MCF 10A (cell line): ENCODE measurements around the gene PAK6. TPM values are rescaled to one million over a fixed set of nuclear protein-coding genes. Genes with fewer than 3 reads are reported as not detected.

Experiments used
- BruUV-seq: library from RNA; stranded (reverse); fragments of 400-500 nt; replicated peaks from 2 replicates; lab custom pipeline; 2021; lab: Mats Ljungman, UMichigan
- CTCF ChIA-PET: fragments of 300-600 bp; sonication (Branson Sonifier 250); formaldehyde crosslinking; extraction: SDS; loops from one replicate; lab custom pipeline; 2021; ENCODE audit warnings: antibody characterized with exemption, inconsistent platforms; lab: Yijun Ruan, JAX
- POLR2A ChIA-PET: fragments of 300-600, 350-650 bp; sonication (Branson Sonifier 250); formaldehyde crosslinking; extraction: SDS; loops from one replicate; lab custom pipeline; 2020; ENCODE audit warnings: antibody characterized with exemption, inconsistent platforms; lab: Yijun Ruan, JAX
- DNase-seq: peaks from one replicate; pipeline ENCODE4 v3.0.0-alpha.2; 2018; ENCODE audit not compliant: unreplicated experiment
- H3K27ac Mint-ChIP-seq: one replicate; pipeline ENCODE4 v1.8.0; 2022; ENCODE audit warnings: mild to moderate bottlenecking, low read depth, mixed read lengths; ENCODE audit not compliant: unreplicated experiment
- H3K27me3 Mint-ChIP-seq: one replicate; pipeline ENCODE4 v1.8.0; 2022; ENCODE audit warnings: mixed read lengths; ENCODE audit not compliant: insufficient read depth, unreplicated experiment
- H3K36me3 Mint-ChIP-seq: one replicate; pipeline ENCODE4 v1.8.0; 2022; ENCODE audit warnings: mild to moderate bottlenecking, moderate library complexity, mixed read lengths; ENCODE audit not compliant: insufficient read depth, unreplicated experiment
- H3K4me1 Mint-ChIP-seq: one replicate; pipeline ENCODE4 v1.8.0; 2022; ENCODE audit warnings: mixed read lengths; ENCODE audit not compliant: insufficient read depth, unreplicated experiment
- H3K4me3 Mint-ChIP-seq: one replicate; pipeline ENCODE4 v1.8.0; 2022; ENCODE audit warnings: mild to moderate bottlenecking, moderate library complexity, mixed read lengths; ENCODE audit not compliant: unreplicated experiment
- H3K9me3 Mint-ChIP-seq: one replicate; pipeline ENCODE4 v1.8.0; 2022; ENCODE audit warnings: mixed read lengths; ENCODE audit not compliant: unreplicated experiment
- intact Hi-C: fragments of 100-400 bp; cut with micrococcal nuclease; formaldehyde crosslinking; loops from 2 replicates; pipeline ENCODE4 v1.14.1; 2022
- total RNA-seq: library from RNA; stranded (reverse); gene quantifications from 2 replicates; pipeline ENCODE4 v1.2.3, GENCODE V29; 2022
- TF ChIP-seq, protein P1 (sequence below): fragments of 200-600 bp; IDR thresholded peaks from one replicate; pipeline ENCODE4 v1.8.0; 2022; ENCODE audit warnings: antibody characterized with exemption, mild to moderate bottlenecking; ENCODE audit not compliant: unreplicated experiment

PAK6 gene
- total RNA-seq, 1 experiment from 2014 or later: 9.3 TPM

GRCh38 chr15:40307421-40308211 lies 68.8 kb downstream of the PAK6 start, which contains the start of gene PLCB2:
Gene PLCB2 (minus strand): TSS chr15:40307935. CDS start chr15:40307672, 263 bp downstream.
- TF ChIP-seq, protein P1, sequence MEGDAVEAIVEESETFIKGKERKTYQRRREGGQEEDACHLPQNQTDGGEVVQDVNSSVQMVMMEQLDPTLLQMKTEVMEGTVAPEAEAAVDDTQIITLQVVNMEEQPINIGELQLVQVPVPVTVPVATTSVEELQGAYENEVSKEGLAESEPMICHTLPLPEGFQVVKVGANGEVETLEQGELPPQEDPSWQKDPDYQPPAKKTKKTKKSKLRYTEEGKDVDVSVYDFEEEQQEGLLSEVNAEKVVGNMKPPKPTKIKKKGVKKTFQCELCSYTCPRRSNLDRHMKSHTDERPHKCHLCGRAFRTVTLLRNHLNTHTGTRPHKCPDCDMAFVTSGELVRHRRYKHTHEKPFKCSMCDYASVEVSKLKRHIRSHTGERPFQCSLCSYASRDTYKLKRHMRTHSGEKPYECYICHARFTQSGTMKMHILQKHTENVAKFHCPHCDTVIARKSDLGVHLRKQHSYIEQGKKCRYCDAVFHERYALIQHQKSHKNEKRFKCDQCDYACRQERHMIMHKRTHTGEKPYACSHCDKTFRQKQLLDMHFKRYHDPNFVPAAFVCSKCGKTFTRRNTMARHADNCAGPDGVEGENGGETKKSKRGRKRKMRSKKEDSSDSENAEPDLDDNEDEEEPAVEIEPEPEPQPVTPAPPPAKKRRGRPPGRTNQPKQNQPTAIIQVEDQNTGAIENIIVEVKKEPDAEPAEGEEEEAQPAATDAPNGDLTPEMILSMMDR: no peak
- Mint-ChIP-seq H3K27me3 (peaks cover 13% of the 10 kb centered on the region), H3K27ac (no peak within 1 kb of the TSS), H3K4me1 (no peaks in the 10 kb centered on the region), H3K9me3 (no peaks in the 10 kb centered on the region), H3K4me3 (no peak within 1 kb of the TSS), H3K36me3 (no peaks in the 10 kb centered on the region)
- no TSS peak for BruUV-seq
- no peak for DNase-seq
- ChIA-PET CTCF (interaction anchor here (1.4 to 13.6 kb wide), 3 partner anchors 12 to 31 kb away, joined by 9 to 137 read pairs (median 28); no protein-coding TSS in a partner anchor), POLR2A (interaction anchor here (0.9 kb wide), 1 partner anchor 48 kb away, joined by 3 read pairs; no protein-coding TSS in a partner anchor)
- intact Hi-C loops: no loop called here

DNA sequence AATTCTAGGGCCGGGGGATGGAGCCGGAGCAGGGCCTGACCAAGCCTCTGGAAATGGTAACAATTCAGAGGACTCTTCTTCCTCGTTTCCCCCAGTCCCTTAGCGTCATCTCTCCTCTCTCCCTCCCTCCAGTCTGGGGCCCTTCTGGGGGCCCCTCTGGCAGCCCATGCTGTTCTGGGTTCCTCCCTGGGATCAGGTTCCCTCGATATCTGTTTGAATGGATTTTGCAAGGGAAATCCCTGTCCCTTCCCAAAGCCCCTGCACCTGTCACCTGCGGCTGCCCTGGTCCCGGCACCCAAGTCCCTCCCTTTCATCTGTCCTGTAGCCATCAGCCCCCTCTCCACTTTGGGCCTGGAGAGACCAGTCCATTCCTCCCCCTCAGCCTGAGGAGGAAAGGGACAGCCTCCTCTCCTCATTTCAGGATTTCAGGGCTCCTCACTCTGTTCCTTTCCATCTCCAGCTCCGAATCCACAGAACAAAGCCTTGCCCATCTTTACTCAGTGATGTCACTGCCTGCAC lies 70.5 kb downstream of the PAK6 start:
- TF ChIP-seq, protein P1: no peak
- CTCF ChIA-PET: interaction anchor here (0.6 to 13.6 kb wide), 10 partner anchors 9 to 540 kb away, joined by 3 to 137 read pairs (median 9); partner anchors contain the start of gene CCDC9B
- Mint-ChIP-seq H3K4me1 (peaks cover 13% of the 10 kb centered on the region), H3K27me3 (peaks cover 5% of the 10 kb centered on the region), H3K36me3 (no peaks in the 10 kb centered on the region), H3K27ac (no peak overlapping the region), H3K9me3 (no peaks in the 10 kb centered on the region), H3K4me3 (no peak overlapping the region)
- no peak for DNase-seq
- no TSS peak for BruUV-seq
- intact Hi-C loops: no loop called here
- POLR2A ChIA-PET: interaction anchor here (0.7 kb wide), 1 partner anchor 19 kb away, joined by 3 read pairs; no protein-coding TSS in a partner anchor

- no TSS peak for BruUV-seq
- ChIA-PET CTCF (interaction anchor here (0.6 to 13.6 kb wide), 13 partner anchors 9 to 539 kb away, joined by 3 to 137 read pairs (median 5); partner anchors contain the start of gene CCDC9B), POLR2A (interaction anchor here (0.7 to 1.2 kb wide), 5 partner anchors 8 to 69 kb away, joined by 3 read pairs; no protein-coding TSS in a partner anchor)
- Mint-ChIP-seq H3K4me3 (no peak overlapping the region), H3K9me3 (no peaks in the 10 kb centered on the region), H3K27me3 (no peaks in the 10 kb centered on the region), H3K4me1 (peaks cover 13% of the 10 kb centered on the region), H3K27ac (no peak overlapping the region), H3K36me3 (no peaks in the 10 kb centered on the region)
- intact Hi-C loops: loop anchor here (1.0 kb wide), 1 partner anchor 31 kb away; no protein-coding TSS in a partner anchor
- DNase-seq: peak; percentile 55
- TF ChIP-seq, protein P1: peak; percentile 61
These were observed 71.4 kb downstream of the PAK6 start for GRCh38 chr15:40310001-40310959.
